GM23338 (cell line): ENCODE data around the gene ZCCHC24. TPM values are rescaled to one million over a fixed set of nuclear protein-coding genes. Genes with fewer than 3 reads are reported as not detected.

Experiments used
- ATAC-seq: fragments of 200-7000 bp; cut with Tn5 transposase; 3 replicates; pipeline ENCODE4 v1.9.1; 2020
- DNase-seq: peaks from one replicate; pipeline ENCODE4 v3.0.0-alpha.2; 2015; ENCODE audit warnings: low spot score
- H2AFZ ChIP-seq: fragments of 200-600 bp; sonication (generic); 2 replicates; pipeline ENCODE4 v1.8.0; 2016; ENCODE audit warnings: antibody characterized with exemption, mild to moderate bottlenecking, moderate library complexity
- H3F3A ChIP-seq: fragments of 200-600 bp; sonication (generic); replicated peaks from 2 replicates; pipeline ENCODE4 v1.8.0; 2017; ENCODE audit warnings: antibody characterized with exemption, mixed run types, low read depth
- H3K27ac ChIP-seq: fragments of 200-600 bp; sonication (generic); 2 replicates; pipeline ENCODE4 v1.6.1; 2016; ENCODE audit warnings: low read depth
- H3K27me3 ChIP-seq: fragments of 200-600 bp; sonication (generic); 2 replicates; pipeline ENCODE4 v1.8.0; 2016; ENCODE audit warnings: mild to moderate bottlenecking, mixed run types, moderate library complexity; ENCODE audit not compliant: insufficient read depth
- H3K36me3 ChIP-seq: fragments of 200-600 bp; sonication (generic); 2 replicates; pipeline ENCODE4 v1.8.0; 2016; ENCODE audit warnings: mild to moderate bottlenecking; ENCODE audit not compliant: insufficient read depth
- H3K4me1 ChIP-seq: fragments of 200-600 bp; sonication (generic); 2 replicates; pipeline ENCODE4 v1.8.0; 2016; ENCODE audit warnings: mild to moderate bottlenecking, moderate library complexity; ENCODE audit not compliant: insufficient read depth
- H3K4me2 ChIP-seq: fragments of 200-600 bp; sonication (generic); 2 replicates; pipeline ENCODE4 v1.7.1; 2017; ENCODE audit warnings: mixed run types
- H3K4me3 ChIP-seq: fragments of 200-600 bp; sonication (generic); 2 replicates; pipeline ENCODE4 v1.6.1; 2016; ENCODE audit warnings: mixed run types
- H3K79me2 ChIP-seq: fragments of 200-600 bp; sonication (generic); replicated peaks from 2 replicates; pipeline ENCODE4 v1.8.0; 2017; ENCODE audit warnings: mild to moderate bottlenecking; ENCODE audit not compliant: insufficient read depth
- H3K9me2 ChIP-seq: fragments of 200-600 bp; sonication (generic); 2 replicates; pipeline ENCODE4 v1.8.0; 2017; ENCODE audit not compliant: insufficient read depth
- H4K20me1 ChIP-seq: fragments of 200-600 bp; sonication (generic); replicated peaks from 2 replicates; pipeline ENCODE4 v1.8.0; 2017; ENCODE audit warnings: mild to moderate bottlenecking; ENCODE audit not compliant: insufficient read depth
- H3K27ac Mint-ChIP-seq: 2 replicates; pipeline ENCODE4 v1.8.0; 2020; ENCODE audit warnings: inconsistent platforms, mild to moderate bottlenecking, moderate library complexity, mixed read lengths
- H3K27me3 Mint-ChIP-seq: 3 replicates; pipeline ENCODE4 v1.8.0; 2022; ENCODE audit warnings: low read depth, mild to moderate bottlenecking, moderate library complexity, mixed read lengths, inconsistent platforms; ENCODE audit not compliant: insufficient read depth, poor library complexity
- H3K36me3 Mint-ChIP-seq: 3 replicates; pipeline ENCODE4 v1.8.0; 2021; ENCODE audit warnings: low read depth, mild to moderate bottlenecking, inconsistent platforms, moderate library complexity, mixed read lengths
- H3K4me1 Mint-ChIP-seq: 3 replicates; pipeline ENCODE4 v1.8.0; 2020; ENCODE audit warnings: mild to moderate bottlenecking, inconsistent platforms, mixed read lengths
- H3K4me3 Mint-ChIP-seq: 3 replicates; pipeline ENCODE4 v1.8.0; 2021; ENCODE audit warnings: moderate library complexity, mild to moderate bottlenecking, inconsistent platforms, mixed read lengths
- H3K9me3 Mint-ChIP-seq: 3 replicates; pipeline ENCODE4 v1.8.0; 2020; ENCODE audit warnings: moderate library complexity, mild to moderate bottlenecking, inconsistent platforms, mixed read lengths
- EZH2 ChIP-seq: fragments of 200-600 bp; sonication (generic); IDR thresholded peaks from one replicate; pipeline ENCODE4 v1.8.0; 2017; ENCODE audit warnings: antibody characterized with exemption, mild to moderate bottlenecking, low read depth; ENCODE audit not compliant: unreplicated experiment
- POLR2AphosphoS5 ChIP-seq: IDR thresholded peaks from 2 replicates; pipeline ENCODE4 v1.6.1; 2016; ENCODE audit warnings: antibody characterized with exemption, low read depth
- REST ChIP-seq: IDR thresholded peaks from one replicate; pipeline ENCODE4 v1.6.1; 2018; ENCODE audit warnings: antibody characterized with exemption; ENCODE audit not compliant: unreplicated experiment
- STAT1 ChIP-seq: IDR thresholded peaks from one replicate; pipeline ENCODE4 v1.6.1; 2016; ENCODE audit warnings: antibody characterized with exemption; ENCODE audit not compliant: unreplicated experiment
- ZNF114 ChIP-seq: fragments of 250-450 bp; sonication (Bioruptor Pico); IDR thresholded peaks from 2 replicates; pipeline ENCODE4 v1.5.0; 2020; ENCODE audit warnings: mild to moderate bottlenecking, moderate library complexity
- ZNF331 ChIP-seq: fragments of 250-450 bp; sonication (Bioruptor Pico); IDR thresholded peaks from 2 replicates; pipeline ENCODE4 v1.5.0; 2020; ENCODE audit warnings: low read depth, mild to moderate bottlenecking, moderate library complexity
- polyA plus RNA-seq: library from polyadenylated mRNA; unstranded; fragments of >200 nt; fragmentation: Nextera tagmentation; extraction: Ambion mirVana; gene quantifications from 2 replicates; pipeline ENCODE4 v1.2.1, GENCODE V29; 2016
- total RNA-seq: library from RNA; depleted of rRNA; stranded (reverse); fragments of >200 nt; shearing (Covaris generic); gene quantifications from 2 replicates; pipeline ENCODE4 v1.2.3, GENCODE V29; 2014
- TF ChIP-seq, protein P1 (sequence below): IDR thresholded peaks from 2 replicates; pipeline ENCODE4 v1.6.1; 2016; ENCODE audit warnings: antibody characterized with exemption
- TF ChIP-seq, protein P2 (sequence below), 2 experiments: fragments of 200-600 bp in 1 of 2; sonication (generic) in 1 of 2; conservative IDR thresholded peaks; 2 replicates each; pipeline versions ENCODE4 v1.5.1 to v1.6.1; 2016 to 2017; ENCODE audit warnings: antibody characterized with exemption in 2 of 2, low read depth in 2 of 2, mild to moderate bottlenecking in 2 of 2, moderate library complexity in 1 of 2

ZCCHC24 gene
- total and polyA plus RNA-seq, 2 experiments from 2014 or later: 2.0 to 10.1 TPM

- peaks cover 5% of the 10 kb centered on the region; the same call in 2 of the 3 replicates for H3K4me1 Mint-ChIP-seq
- H3K36me3 Mint-ChIP-seq: no peaks in the 10 kb centered on the region; the same call in 2 of the 3 replicates
- peaks cover 15% of the 10 kb centered on the region for H3K27me3 Mint-ChIP-seq
- no peak overlapping the region for H3K4me3 Mint-ChIP-seq
- Histone ChIP-seq H3K36me3 (no peaks in the 10 kb centered on the region), H3K79me2 (no peaks in the 10 kb centered on the region), H3K27me3 (no peaks in the 10 kb centered on the region), H3K4me3 (no peak overlapping the region), H3F3A (no peaks in the 10 kb centered on the region), H4K20me1 (no peaks in the 10 kb centered on the region), H2AFZ (no peak overlapping the region), H3K4me2 (no peak overlapping the region), H3K9me2 (no peaks in the 10 kb centered on the region), H3K27ac (no peak overlapping the region), H3K4me1 (no peaks in the 10 kb centered on the region)
- ATAC-seq: peak; percentile 35
- H3K27ac Mint-ChIP-seq: no peak overlapping the region
- DNase-seq: no peak
- no peak for TF ChIP-seq REST
- TF ChIP-seq ZNF114 (CRISPR knock-in tag): no peak
- H3K9me3 Mint-ChIP-seq: peaks cover 7% of the 10 kb centered on the region; the same call in 2 of the 3 replicates
These were observed 109.8 kb downstream of the ZCCHC24 start for GRCh38 chr10:79335470-79336235.

- no peak for ATAC-seq
- H3K4me1 Mint-ChIP-seq: peaks cover 5% of the 10 kb centered on the region; the same call in 2 of the 3 replicates
- Histone ChIP-seq H4K20me1 (no peaks in the 10 kb centered on the region), H3K4me3 (no peak overlapping the region), H3K27me3 (no peaks in the 10 kb centered on the region), H3K9me2 (no peaks in the 10 kb centered on the region), H3K36me3 (no peaks in the 10 kb centered on the region), H3F3A (no peaks in the 10 kb centered on the region), H2AFZ (no peak overlapping the region), H3K79me2 (no peaks in the 10 kb centered on the region), H3K4me1 (no peaks in the 10 kb centered on the region), H3K4me2 (no peak overlapping the region), H3K27ac (no peak overlapping the region)
- H3K36me3 Mint-ChIP-seq: no peaks in the 10 kb centered on the region; the same call in 2 of the 3 replicates
- peaks cover 7% of the 10 kb centered on the region; the same call in 2 of the 3 replicates for H3K9me3 Mint-ChIP-seq
- TF ChIP-seq STAT1 (no peak), EZH2 (no peak), REST (no peak), POLR2AphosphoS5 (no peak), ZNF114 (CRISPR knock-in tag) (no peak), ZNF331 (CRISPR knock-in tag) (no peak)
- TF ChIP-seq, protein P1, sequence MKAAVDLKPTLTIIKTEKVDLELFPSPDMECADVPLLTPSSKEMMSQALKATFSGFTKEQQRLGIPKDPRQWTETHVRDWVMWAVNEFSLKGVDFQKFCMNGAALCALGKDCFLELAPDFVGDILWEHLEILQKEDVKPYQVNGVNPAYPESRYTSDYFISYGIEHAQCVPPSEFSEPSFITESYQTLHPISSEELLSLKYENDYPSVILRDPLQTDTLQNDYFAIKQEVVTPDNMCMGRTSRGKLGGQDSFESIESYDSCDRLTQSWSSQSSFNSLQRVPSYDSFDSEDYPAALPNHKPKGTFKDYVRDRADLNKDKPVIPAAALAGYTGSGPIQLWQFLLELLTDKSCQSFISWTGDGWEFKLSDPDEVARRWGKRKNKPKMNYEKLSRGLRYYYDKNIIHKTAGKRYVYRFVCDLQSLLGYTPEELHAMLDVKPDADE: no peak
- TF ChIP-seq, protein P2, sequence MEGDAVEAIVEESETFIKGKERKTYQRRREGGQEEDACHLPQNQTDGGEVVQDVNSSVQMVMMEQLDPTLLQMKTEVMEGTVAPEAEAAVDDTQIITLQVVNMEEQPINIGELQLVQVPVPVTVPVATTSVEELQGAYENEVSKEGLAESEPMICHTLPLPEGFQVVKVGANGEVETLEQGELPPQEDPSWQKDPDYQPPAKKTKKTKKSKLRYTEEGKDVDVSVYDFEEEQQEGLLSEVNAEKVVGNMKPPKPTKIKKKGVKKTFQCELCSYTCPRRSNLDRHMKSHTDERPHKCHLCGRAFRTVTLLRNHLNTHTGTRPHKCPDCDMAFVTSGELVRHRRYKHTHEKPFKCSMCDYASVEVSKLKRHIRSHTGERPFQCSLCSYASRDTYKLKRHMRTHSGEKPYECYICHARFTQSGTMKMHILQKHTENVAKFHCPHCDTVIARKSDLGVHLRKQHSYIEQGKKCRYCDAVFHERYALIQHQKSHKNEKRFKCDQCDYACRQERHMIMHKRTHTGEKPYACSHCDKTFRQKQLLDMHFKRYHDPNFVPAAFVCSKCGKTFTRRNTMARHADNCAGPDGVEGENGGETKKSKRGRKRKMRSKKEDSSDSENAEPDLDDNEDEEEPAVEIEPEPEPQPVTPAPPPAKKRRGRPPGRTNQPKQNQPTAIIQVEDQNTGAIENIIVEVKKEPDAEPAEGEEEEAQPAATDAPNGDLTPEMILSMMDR (conservative IDR thresholded peaks at IDR 0.05; ENCODE audit: low read depth in 2 of 2): no peak
- no peak overlapping the region for H3K27ac Mint-ChIP-seq
- H3K27me3 Mint-ChIP-seq: peaks cover 15% of the 10 kb centered on the region
- no peak for DNase-seq
- H3K4me3 Mint-ChIP-seq: no peak overlapping the region
These were observed 110.3 kb downstream of the ZCCHC24 start for GRCh38 chr10:79335094-79335469.
